Erythroblast (primary cell): Measurements from ENCODE around the gene ERH.

Source experiments
- GATA1 ChIP-seq: IDR thresholded peaks from 2 replicates; pipeline ENCODE4 v1.6.1; 2011; ENCODE audit warnings: low read depth, mild to moderate bottlenecking, control low read depth, low read length, moderate library complexity
- POLR2A ChIP-seq: IDR thresholded peaks from 2 replicates; pipeline ENCODE4 v1.6.1; 2011; ENCODE audit warnings: mild to moderate bottlenecking, low read length

DNA sequence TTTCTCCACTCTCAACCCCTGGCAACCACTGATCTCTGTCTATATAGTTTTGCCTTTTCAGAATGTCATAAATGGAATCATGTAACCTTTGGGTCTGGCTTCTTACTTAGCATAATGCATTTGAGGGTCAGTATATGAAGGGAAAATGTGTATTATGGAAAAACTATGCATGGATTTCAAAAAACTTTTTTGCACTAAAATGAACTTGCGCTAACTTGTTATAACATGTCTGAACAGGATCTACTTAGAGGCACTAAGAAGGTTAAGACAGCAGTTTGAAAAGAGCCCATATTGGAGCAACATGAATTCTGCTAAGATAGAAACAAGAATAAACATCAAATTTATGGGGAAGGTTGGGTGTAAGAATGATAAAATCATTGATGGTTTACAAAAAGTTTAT, 29.5 kb upstream of the ERH start:
- TF ChIP-seq POLR2A (no peak), GATA1 (no peak)
